Measurements from ENCODE around the gene DNM2.

DNA sequence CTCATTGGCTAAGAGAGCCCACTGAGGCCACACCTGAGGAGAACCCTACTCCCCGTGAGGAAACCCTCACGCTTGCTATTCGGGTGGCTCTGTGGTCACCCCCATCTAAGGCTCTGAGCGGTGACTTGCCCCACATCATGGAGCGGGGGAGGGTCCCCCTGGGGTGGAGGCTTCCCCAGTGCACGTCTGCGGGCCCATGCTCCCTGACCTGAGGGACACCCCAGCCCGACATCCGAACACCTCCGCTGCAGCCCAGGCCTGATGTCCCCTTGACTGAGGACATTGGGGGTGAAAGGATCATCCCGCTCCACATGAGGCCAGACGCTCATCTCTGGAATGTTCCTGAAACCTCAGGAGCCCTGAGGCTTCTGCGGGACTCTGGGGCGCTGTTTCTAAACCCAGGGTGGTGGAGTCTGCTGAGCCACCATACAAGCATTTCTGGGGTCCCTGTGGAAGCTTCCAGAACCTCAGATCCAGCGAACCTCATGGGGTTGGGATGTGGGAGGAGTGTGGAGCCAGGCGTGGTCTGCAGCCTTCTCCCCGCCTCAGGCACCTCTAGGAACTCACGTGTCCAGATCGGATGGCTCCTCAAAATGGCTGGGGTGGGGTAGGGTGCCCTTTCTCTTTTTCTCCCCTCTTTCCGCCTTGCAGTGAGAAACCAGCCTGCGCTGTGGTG lies 98.2 kb downstream of the DNM2 start:
- TF ChIP-seq, protein P1, sequence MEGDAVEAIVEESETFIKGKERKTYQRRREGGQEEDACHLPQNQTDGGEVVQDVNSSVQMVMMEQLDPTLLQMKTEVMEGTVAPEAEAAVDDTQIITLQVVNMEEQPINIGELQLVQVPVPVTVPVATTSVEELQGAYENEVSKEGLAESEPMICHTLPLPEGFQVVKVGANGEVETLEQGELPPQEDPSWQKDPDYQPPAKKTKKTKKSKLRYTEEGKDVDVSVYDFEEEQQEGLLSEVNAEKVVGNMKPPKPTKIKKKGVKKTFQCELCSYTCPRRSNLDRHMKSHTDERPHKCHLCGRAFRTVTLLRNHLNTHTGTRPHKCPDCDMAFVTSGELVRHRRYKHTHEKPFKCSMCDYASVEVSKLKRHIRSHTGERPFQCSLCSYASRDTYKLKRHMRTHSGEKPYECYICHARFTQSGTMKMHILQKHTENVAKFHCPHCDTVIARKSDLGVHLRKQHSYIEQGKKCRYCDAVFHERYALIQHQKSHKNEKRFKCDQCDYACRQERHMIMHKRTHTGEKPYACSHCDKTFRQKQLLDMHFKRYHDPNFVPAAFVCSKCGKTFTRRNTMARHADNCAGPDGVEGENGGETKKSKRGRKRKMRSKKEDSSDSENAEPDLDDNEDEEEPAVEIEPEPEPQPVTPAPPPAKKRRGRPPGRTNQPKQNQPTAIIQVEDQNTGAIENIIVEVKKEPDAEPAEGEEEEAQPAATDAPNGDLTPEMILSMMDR (conservative IDR thresholded peaks at IDR 0.05 in 1 of 2, IDR thresholded peaks at IDR 0.05 in 1 of 2; ENCODE audit: low read depth in 1 of 2, low read length in 2 of 2), result no peak
- no peak for TF ChIP-seq EZH2 (IDR thresholded peaks at IDR 0.05; ENCODE audit: low read length, missing control alignments)

Measured in fibroblast of lung (primary cell).